Sigmoid colon (tissue), 7 donors: ENCODE measurements around the gene RIPK3. TPM values are rescaled to one million over a fixed set of nuclear protein-coding genes. Genes with fewer than 3 reads are reported as not detected.

ENCODE experiments used
- DNase-seq: peaks from one replicate; pipeline ENCODE4 v3.0.0-alpha.2; 2019
- H3K27ac ChIP-seq, 4 donors: fragments of 200-600 bp; sonication (generic); one replicate each; pipeline ENCODE4 v1.5.1; 2016 to 2019; ENCODE audit warnings: mild to moderate bottlenecking in 1 of 4
- H3K27me3 ChIP-seq, 3 donors: fragments of 200-600 bp; sonication (generic); one replicate each; pipeline ENCODE4 v1.5.1; 2019; ENCODE audit warnings: mild to moderate bottlenecking in 1 of 3
- H3K36me3 ChIP-seq, 4 donors: fragments of 200-600 bp; sonication (generic); one replicate each; pipeline ENCODE4 v1.5.1; 2016 to 2019
- H3K4me1 ChIP-seq, 4 donors: fragments of 200-600 bp; sonication (generic); one replicate each; pipeline ENCODE4 v1.5.1; 2017 to 2019
- H3K4me3 ChIP-seq, 4 donors: fragments of 200-600 bp; sonication (generic); one replicate each; pipeline ENCODE4 v1.5.1; 2017 to 2019; ENCODE audit warnings: mild to moderate bottlenecking in 2 of 4, moderate library complexity in 1 of 4
- H3K9me3 ChIP-seq, 4 donors: fragments of 200-600 bp in 3 of 4; sonication (generic) in 3 of 4; one replicate each; pipeline versions ENCODE4 v1.5.1 to v1.6.1; 2013 to 2019
- CTCF ChIP-seq, 4 experiments: fragments of 450-650 bp in 3 of 4; fragments of 200-600 bp in 1 of 4; IDR thresholded peaks; one replicate each; pipeline ENCODE4 v1.5.1; 2016 to 2019; ENCODE audit warnings: antibody characterized with exemption in 4 of 4, mild to moderate bottlenecking in 3 of 4, moderate library complexity in 2 of 4
- EP300 ChIP-seq, 4 donors: sonication (generic); formaldehyde crosslinking; IDR thresholded peaks; one replicate each; pipeline ENCODE4 v1.6.1; 2017; ENCODE audit warnings: antibody characterized with exemption in 4 of 4
- POLR2A ChIP-seq, 2 donors: fragments of 450-650 bp; IDR thresholded peaks; one replicate each; pipeline ENCODE4 v1.6.1; 2016; ENCODE audit warnings: antibody characterized with exemption in 2 of 2, mild to moderate bottlenecking in 2 of 2, moderate library complexity in 2 of 2
- POLR2AphosphoS5 ChIP-seq, 4 donors: sonication (generic); formaldehyde crosslinking; IDR thresholded peaks; one replicate each; pipeline ENCODE4 v1.6.1; 2017; ENCODE audit warnings: antibody characterized with exemption in 4 of 4
- WGBS, 2 donors: extraction: QIAGEN DNeasy Blood & Tissue Kit; methylation state at CpG; one replicate each; pipeline ENCODE4 v1.1.7; 2013; 5-methylcytosine and 5-hydroxymethylcytosine counted together
- intact Hi-C: fragments of 100-400 bp; cut with DNase I; formaldehyde crosslinking; loops from one replicate; pipeline ENCODE4 v1.15.1; 2023
- polyA plus RNA-seq, 3 donors: library from polyadenylated mRNA; stranded (reverse); fragments of 200-250 nt; gene quantifications; one replicate each; pipeline ENCODE4 v1.2.3, GENCODE V29; 2013
- small RNA-seq, 3 donors: library from RNA; depleted of rRNA; stranded (forward); fragments of <200 nt; gene quantifications; one replicate each; pipeline ENCODE3, GENCODE V24; 2016
- total RNA-seq, 4 donors: library from RNA; depleted of rRNA; stranded (reverse); fragments of >200 nt; gene quantifications; one replicate each; pipeline ENCODE4 v1.1.0, GENCODE V29; 2016
- donor health status: healthy with polysubstance abuse.
- donor health status: Bipolar disorder and iron deficiency.
- donor health status: healthy.

RIPK3 gene
- total and polyA plus RNA-seq, 7 donors, result 2.6 to 66.4 (median 12.5) TPM

DNA sequence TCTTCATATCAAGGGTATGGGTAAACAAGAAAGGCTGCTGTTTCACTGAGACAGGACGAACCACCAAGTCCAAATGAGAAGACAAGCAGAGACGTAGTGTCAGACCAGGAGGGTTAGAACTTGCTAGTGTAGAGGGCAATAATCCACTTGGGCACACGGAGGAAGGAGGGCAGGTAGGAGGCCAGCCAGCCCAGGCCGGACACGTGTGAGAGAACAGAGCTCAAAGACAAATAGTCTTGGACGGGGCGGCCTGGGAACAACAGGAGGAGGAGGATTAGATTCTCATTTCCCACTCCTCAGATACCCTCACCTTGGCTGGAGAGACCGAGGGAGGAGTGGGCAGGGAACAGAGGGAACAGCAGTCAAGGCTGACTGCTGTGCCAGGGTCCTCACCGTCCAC, 49.0 kb downstream of the RIPK3 start:
- WGBS, 2 donors, result 93% methylated on average over 9 of the region's 9 CpGs
- intact Hi-C loops, result no loop called here
- Histone ChIP-seq H3K4me1 (no peaks in the 10 kb centered on the region), H3K4me3 (no peak overlapping the region), H3K27ac (no peak overlapping the region), H3K9me3 (no peaks in the 10 kb centered on the region), H3K36me3 (peaks cover 16 to 50% (median 19%) of the 10 kb centered on the region in 4 donors), H3K27me3 (no peaks in the 10 kb centered on the region)
- TF ChIP-seq CTCF (IDR thresholded peaks at IDR 0.05), result no peak
- TF ChIP-seq POLR2A (IDR thresholded peaks at IDR 0.05), result no peak
- no peak for TF ChIP-seq POLR2AphosphoS5 (IDR thresholded peaks at IDR 0.05)
- TF ChIP-seq EP300 (IDR thresholded peaks at IDR 0.05), result no peak
- no peak for DNase-seq

- Histone ChIP-seq H3K4me3 (no peak overlapping the region), H3K4me1 (no peaks in the 10 kb centered on the region), H3K9me3 (no peaks in the 10 kb centered on the region), H3K36me3 (peaks cover 13 to 40% (median 16%) of the 10 kb centered on the region in 4 donors), H3K27ac (no peak overlapping the region), H3K27me3 (no peaks in the 10 kb centered on the region)
- DNase-seq, result no peak
- intact Hi-C loops, result no loop called here
- WGBS, 2 donors, result 68 to 72% methylated on average over 6 of the region's 6 CpGs
- no peak for TF ChIP-seq POLR2A (IDR thresholded peaks at IDR 0.05)
- TF ChIP-seq EP300 (IDR thresholded peaks at IDR 0.05), result no peak
- TF ChIP-seq POLR2AphosphoS5 (IDR thresholded peaks at IDR 0.05), result no peak
- no peak for TF ChIP-seq CTCF (IDR thresholded peaks at IDR 0.05)
Observed at GRCh38 chr14:24289649-24290280, 50.0 kb downstream of the RIPK3 start.

DNA sequence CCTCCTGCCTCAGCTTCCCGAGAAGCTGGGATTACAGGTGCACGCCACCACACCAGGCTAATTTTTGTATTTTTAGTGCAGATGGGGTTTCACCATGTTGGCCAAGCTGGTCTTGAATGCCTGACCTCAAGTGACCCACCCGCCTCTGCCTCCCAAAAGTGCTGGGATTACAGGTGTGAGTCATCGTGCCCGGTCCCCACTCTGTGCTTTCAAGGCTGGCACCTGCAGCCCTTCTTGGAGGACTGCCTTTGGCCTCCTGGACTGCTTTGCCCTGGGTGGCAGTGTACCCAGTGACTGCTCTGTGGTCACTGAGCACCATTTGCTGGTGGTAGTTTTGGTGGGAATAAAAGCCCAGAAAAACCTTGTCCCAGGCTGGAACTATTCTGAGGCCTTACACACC, 52.8 kb downstream of the RIPK3 start:
- intact Hi-C loops, result no loop called here
- WGBS, 2 donors, result 96 to 97% methylated on average over 5 of the region's 5 CpGs
- Histone ChIP-seq H3K9me3 (no peaks in the 10 kb centered on the region), H3K36me3 (peaks cover 11 to 29% (median 14%) of the 10 kb centered on the region in 4 donors), H3K4me3 (no peak overlapping the region), H3K27ac (no peak overlapping the region), H3K4me1 (no peaks in the 10 kb centered on the region), H3K27me3 (no peaks in the 10 kb centered on the region)
- no peak for TF ChIP-seq CTCF (IDR thresholded peaks at IDR 0.05)
- no peak for TF ChIP-seq POLR2A (IDR thresholded peaks at IDR 0.05)
- TF ChIP-seq EP300 (IDR thresholded peaks at IDR 0.05), result no peak
- no peak for TF ChIP-seq POLR2AphosphoS5 (IDR thresholded peaks at IDR 0.05)
- no peak for DNase-seq

Small RNAs within 50 kb of the gene (small RNA-seq; reads per million reads assigned to genes)
- gene RF00026, result 0 reads per million in 3 donors

Other genes starting within 250 kb of the RIPK3 start
Only the 30 nearest of the 33 such genes appear.
- gene NRL, start 225.0 kb downstream of the RIPK3 start, total RNA-seq, result 1 to 10 TPM in 2 of 4 donors, under 1 TPM in 2; 0.71 to 2.2 (median 1.4) TPM
- 1 to 10 TPM; 1.2 to 2.9 (median 1.8) TPM for gene NRL, start 225.0 kb downstream of the RIPK3 start, polyA plus RNA-seq
- gene FITM1, start 209.3 kb downstream of the RIPK3 start, total RNA-seq, result under 1 TPM in 1 of 4 donors, not detected in 3; 0.33 TPM
- 1 to 10 TPM in 1 of 3 donors, not detected in 2; 1.8 TPM for gene FITM1, start 209.3 kb downstream of the RIPK3 start, polyA plus RNA-seq
- gene PSME1, start 203.8 kb downstream of the RIPK3 start, total RNA-seq, result 100 to 1,000 TPM; 129 to 186 (median 152) TPM
- 100 to 1,000 TPM; 309 to 438 (median 416) TPM for gene PSME1, start 203.8 kb downstream of the RIPK3 start, polyA plus RNA-seq
- gene EMC9, start 198.4 kb downstream of the RIPK3 start, total RNA-seq, result 10 to 100 TPM in 3 of 4 donors, 1 to 10 TPM in 1; 5.0 to 20.9 (median 12.9) TPM
- gene EMC9, start 198.4 kb downstream of the RIPK3 start, polyA plus RNA-seq, result 10 to 100 TPM; 20.6 to 37.2 (median 30.8) TPM
- gene PSME2, start 193.4 kb downstream of the RIPK3 start, total RNA-seq, result 10 to 100 TPM; 26.2 to 43.5 (median 34.5) TPM
- gene PSME2, start 193.4 kb downstream of the RIPK3 start, polyA plus RNA-seq, result 100 to 1,000 TPM; 228 to 485 (median 356) TPM
- 10 to 100 TPM; 20.2 to 38.4 (median 29.7) TPM for gene RNF31, start 192.5 kb downstream of the RIPK3 start, total RNA-seq
- 10 to 100 TPM; 13.6 to 57.8 (median 37.8) TPM for gene RNF31, start 192.5 kb downstream of the RIPK3 start, polyA plus RNA-seq
- 100 to 1,000 TPM in 1 of 4 donors, 10 to 100 TPM in 3; 54.6 to 103 (median 56.1) TPM for gene IRF9, start 178.7 kb downstream of the RIPK3 start, total RNA-seq
- 100 to 1,000 TPM in 1 of 3 donors, 10 to 100 TPM in 2; 46.2 to 115 (median 51.8) TPM for gene IRF9, start 178.7 kb downstream of the RIPK3 start, polyA plus RNA-seq
- 10 to 100 TPM in 2 of 4 donors, 1 to 10 TPM in 2; 4.6 to 24.1 (median 8.3) TPM for gene REC8, start 167.9 kb downstream of the RIPK3 start, total RNA-seq
- 10 to 100 TPM in 1 of 3 donors, 1 to 10 TPM in 2; 1.8 to 21.7 (median 2.5) TPM for gene REC8, start 167.9 kb downstream of the RIPK3 start, polyA plus RNA-seq
- gene IPO4, start 151.2 kb downstream of the RIPK3 start, total RNA-seq, result 10 to 100 TPM; 11.0 to 37.1 (median 13.2) TPM
- gene IPO4, start 151.2 kb downstream of the RIPK3 start, polyA plus RNA-seq, result 10 to 100 TPM in 1 of 3 donors, 1 to 10 TPM in 2; 3.0 to 24.4 (median 5.4) TPM
- 10 to 100 TPM; 29.6 to 36.9 (median 34.7) TPM for gene TM9SF1, start 144.6 kb downstream of the RIPK3 start, total RNA-seq
- gene TM9SF1, start 144.6 kb downstream of the RIPK3 start, polyA plus RNA-seq, result 10 to 100 TPM in 2 of 3 donors, 1 to 10 TPM in 1; 7.9 to 37.2 (median 10.8) TPM
- gene TSSK4, start 134.3 kb downstream of the RIPK3 start, total RNA-seq, result under 1 TPM in 1 of 4 donors, not detected in 3; 0.66 TPM
- under 1 TPM in 1 of 3 donors, not detected in 2; 0.22 TPM for gene TSSK4, start 134.3 kb downstream of the RIPK3 start, polyA plus RNA-seq
- gene CHMP4A, start 126.5 kb downstream of the RIPK3 start, total RNA-seq, result 100 to 1,000 TPM in 2 of 4 donors, 10 to 100 TPM in 2; 65.6 to 149 (median 102) TPM
- 100 to 1,000 TPM in 2 of 3 donors, 10 to 100 TPM in 1; 81.6 to 116 (median 109) TPM for gene CHMP4A, start 126.5 kb downstream of the RIPK3 start, polyA plus RNA-seq
- 10 to 100 TPM; 22.4 to 31.7 (median 26.5) TPM for gene MDP1, start 123.9 kb downstream of the RIPK3 start, total RNA-seq
- 10 to 100 TPM; 15.1 to 34.2 (median 28.8) TPM for gene MDP1, start 123.9 kb downstream of the RIPK3 start, polyA plus RNA-seq
- gene NEDD8, start 107.6 kb downstream of the RIPK3 start, total RNA-seq, result 100 to 1,000 TPM; 104 to 217 (median 189) TPM
- 100 to 1,000 TPM; 204 to 243 (median 221) TPM for gene NEDD8, start 107.6 kb downstream of the RIPK3 start, polyA plus RNA-seq
- 10 to 100 TPM; 44.3 to 63.9 (median 48.3) TPM for gene GMPR2, start 107.1 kb downstream of the RIPK3 start, total RNA-seq
- gene GMPR2, start 107.1 kb downstream of the RIPK3 start, polyA plus RNA-seq, result 10 to 100 TPM; 56.5 to 97.1 (median 58.9) TPM
- gene TINF2, start 97.4 kb downstream of the RIPK3 start, total RNA-seq, result 10 to 100 TPM; 36.6 to 55.3 (median 50.1) TPM
- gene TINF2, start 97.4 kb downstream of the RIPK3 start, polyA plus RNA-seq, result 10 to 100 TPM; 41.4 to 54.1 (median 43.5) TPM
- 1 to 10 TPM in 2 of 4 donors, under 1 TPM in 1, not detected in 1; 0.33 to 1.1 (median 1.1) TPM for gene TGM1, start 76.8 kb downstream of the RIPK3 start, total RNA-seq
- 1 to 10 TPM in 1 of 3 donors, under 1 TPM in 2; 0.60 to 2.7 (median 0.69) TPM for gene TGM1, start 76.8 kb downstream of the RIPK3 start, polyA plus RNA-seq
- 10 to 100 TPM; 14.0 to 25.2 (median 20.0) TPM for gene RABGGTA, start 68.4 kb downstream of the RIPK3 start, total RNA-seq
- 10 to 100 TPM; 27.3 to 32.4 (median 31.9) TPM for gene RABGGTA, start 68.4 kb downstream of the RIPK3 start, polyA plus RNA-seq
- 10 to 100 TPM; 13.9 to 34.6 (median 29.3) TPM for gene DHRS1, start 40.2 kb downstream of the RIPK3 start, total RNA-seq
- gene DHRS1, start 40.2 kb downstream of the RIPK3 start, polyA plus RNA-seq, result 10 to 100 TPM; 39.6 to 56.6 (median 40.8) TPM
- 10 to 100 TPM; 12.8 to 16.8 (median 14.9) TPM for gene NOP9, start 40.1 kb downstream of the RIPK3 start, total RNA-seq
- 10 to 100 TPM in 2 of 3 donors, 1 to 10 TPM in 1; 7.8 to 29.0 (median 11.3) TPM for gene NOP9, start 40.1 kb downstream of the RIPK3 start, polyA plus RNA-seq
- 1 to 10 TPM; 4.7 to 9.5 (median 8.0) TPM for gene CIDEB, start 32.0 kb downstream of the RIPK3 start, total RNA-seq
- gene CIDEB, start 32.0 kb downstream of the RIPK3 start, polyA plus RNA-seq, result 1 to 10 TPM; 7.2 to 8.6 (median 7.2) TPM
- 1 to 10 TPM; 2.5 to 5.5 (median 4.3) TPM for gene LTB4R2, start 29.9 kb downstream of the RIPK3 start, total RNA-seq
- gene LTB4R2, start 29.9 kb downstream of the RIPK3 start, polyA plus RNA-seq, result 1 to 10 TPM in 1 of 3 donors, under 1 TPM in 1, not detected in 1; under 0.01 to 3.9 TPM
- gene LTB4R, start 28.5 kb downstream of the RIPK3 start, total RNA-seq, result 1 to 10 TPM; 2.1 to 4.2 (median 2.9) TPM
- 1 to 10 TPM in 2 of 3 donors, under 1 TPM in 1; 0.60 to 9.8 (median 2.1) TPM for gene LTB4R, start 28.5 kb downstream of the RIPK3 start, polyA plus RNA-seq
- gene ADCY4, start 4.9 kb downstream of the RIPK3 start, total RNA-seq, result 10 to 100 TPM in 3 of 4 donors, 1 to 10 TPM in 1; 8.1 to 36.0 (median 17.7) TPM
- gene ADCY4, start 4.9 kb downstream of the RIPK3 start, polyA plus RNA-seq, result 10 to 100 TPM in 1 of 3 donors, 1 to 10 TPM in 2; 1.4 to 16.5 (median 2.4) TPM
- gene NFATC4, start 28.2 kb upstream of the RIPK3 start, total RNA-seq, result 100 to 1,000 TPM in 1 of 4 donors, 10 to 100 TPM in 3; 29.6 to 120 (median 67.3) TPM
- 10 to 100 TPM; 10.4 to 45.1 (median 15.6) TPM for gene NFATC4, start 28.2 kb upstream of the RIPK3 start, polyA plus RNA-seq
- 10 to 100 TPM in 1 of 4 donors, 1 to 10 TPM in 3; 6.8 to 17.4 (median 7.0) TPM for gene NYNRIN, start 59.0 kb upstream of the RIPK3 start, total RNA-seq
- gene NYNRIN, start 59.0 kb upstream of the RIPK3 start, polyA plus RNA-seq, result 1 to 10 TPM in 1 of 3 donors, under 1 TPM in 2; 0.60 to 6.5 (median 0.92) TPM
- gene CBLN3, start 89.7 kb upstream of the RIPK3 start, total RNA-seq, result 1 to 10 TPM; 1.4 to 8.9 (median 2.1) TPM
- 1 to 10 TPM in 2 of 3 donors, under 1 TPM in 1; 0.46 to 3.6 (median 1.2) TPM for gene CBLN3, start 89.7 kb upstream of the RIPK3 start, polyA plus RNA-seq
- gene KHNYN, start 90.0 kb upstream of the RIPK3 start, total RNA-seq, result 10 to 100 TPM; 44.6 to 60.8 (median 50.6) TPM
- 10 to 100 TPM; 16.2 to 64.6 (median 36.1) TPM for gene KHNYN, start 90.0 kb upstream of the RIPK3 start, polyA plus RNA-seq
- gene SDR39U1, start 102.8 kb upstream of the RIPK3 start, total RNA-seq, result 10 to 100 TPM; 30.3 to 45.4 (median 33.9) TPM
- 10 to 100 TPM; 35.4 to 57.3 (median 39.1) TPM for gene SDR39U1, start 102.8 kb upstream of the RIPK3 start, polyA plus RNA-seq
- 1 to 10 TPM in 3 of 4 donors, not detected in 1; 1.2 to 3.3 (median 1.4) TPM for gene CMA1, start 168.3 kb upstream of the RIPK3 start, total RNA-seq
- 1 to 10 TPM in 1 of 3 donors, under 1 TPM in 1, not detected in 1; 0.52 to 1.2 TPM for gene CMA1, start 168.3 kb upstream of the RIPK3 start, polyA plus RNA-seq